NCI-H2227 treated with DMSO at 0.1 percent for 48 hours (cell line): ENCODE data around the gene ARSB.
A peak's percentile ranks its signal among the peaks of the same experiment; 100 is the strongest.
"Not testable (repeated sequence)": the region's sequence is repeated elsewhere in the genome, so short reads cannot be mapped to it uniquely, and the experiment has no call there.

Source experiments
- DNase-seq: peaks from one replicate; lab custom pipeline; 2025; lab: John Stamatoyannopoulos, UW

The ARSB gene

GRCh38 chr5:78953092-78953800 is 31.9 kb downstream of the ARSB start:
- no peak for DNase-seq

GRCh38 chr5:78930721-78931120 is 54.4 kb downstream of the ARSB start:
- no peak for DNase-seq

GRCh38 chr5:78929833-78930232 is 55.3 kb downstream of the ARSB start:
- DNase-seq: no peak

- no peak for DNase-seq
Measured at GRCh38 chr5:78927657-78928282, 57.3 kb downstream of the ARSB start.

- DNase-seq: no peak
Measured at GRCh38 chr5:78926252-78926651, 58.9 kb downstream of the ARSB start.

- DNase-seq: peak; percentile 36
Measured at GRCh38 chr5:78925129-78925876, 59.8 kb downstream of the ARSB start.

GRCh38 chr5:78923622-78923970 is 61.5 kb downstream of the ARSB start:
- DNase-seq: no peak

- no peak for DNase-seq
Measured at GRCh38 chr5:78922879-78923621, 62.1 kb downstream of the ARSB start.

- DNase-seq: no peak
Measured at GRCh38 chr5:78920604-78921003, 64.5 kb downstream of the ARSB start.

GRCh38 chr5:78919796-78920195 is 65.3 kb downstream of the ARSB start:
- no peak for DNase-seq

- no peak for DNase-seq
Measured at GRCh38 chr5:78916044-78916443, 69.1 kb downstream of the ARSB start.

GRCh38 chr5:78915170-78915569 is 69.9 kb downstream of the ARSB start:
- no peak for DNase-seq

GRCh38 chr5:78912811-78913210 is 72.3 kb downstream of the ARSB start:
- no peak for DNase-seq

- no peak for DNase-seq
Measured at GRCh38 chr5:78912085-78912771, 72.9 kb downstream of the ARSB start.

GRCh38 chr5:78909224-78909983 is 75.7 kb downstream of the ARSB start:
- DNase-seq: not testable (repeated sequence)

GRCh38 chr5:78908173-78909061 is 76.7 kb downstream of the ARSB start:
- DNase-seq: peak; percentile 45

- no peak for DNase-seq
Measured at GRCh38 chr5:78907255-78907891, 77.7 kb downstream of the ARSB start.

GRCh38 chr5:78905084-78905938 is 79.8 kb downstream of the ARSB start:
- DNase-seq: no peak

GRCh38 chr5:78903861-78904260 is 81.2 kb downstream of the ARSB start:
- DNase-seq: no peak
